ENCODE results near the gene COL15A1.

COL15A1 gene

GRCh38 chr9:99074902-99075245, 131.2 kb downstream of the COL15A1 start:
- no peak for DNase-seq (ENCODE audit: extremely low read depth, low read depth)
- TF ChIP-seq, protein P1, sequence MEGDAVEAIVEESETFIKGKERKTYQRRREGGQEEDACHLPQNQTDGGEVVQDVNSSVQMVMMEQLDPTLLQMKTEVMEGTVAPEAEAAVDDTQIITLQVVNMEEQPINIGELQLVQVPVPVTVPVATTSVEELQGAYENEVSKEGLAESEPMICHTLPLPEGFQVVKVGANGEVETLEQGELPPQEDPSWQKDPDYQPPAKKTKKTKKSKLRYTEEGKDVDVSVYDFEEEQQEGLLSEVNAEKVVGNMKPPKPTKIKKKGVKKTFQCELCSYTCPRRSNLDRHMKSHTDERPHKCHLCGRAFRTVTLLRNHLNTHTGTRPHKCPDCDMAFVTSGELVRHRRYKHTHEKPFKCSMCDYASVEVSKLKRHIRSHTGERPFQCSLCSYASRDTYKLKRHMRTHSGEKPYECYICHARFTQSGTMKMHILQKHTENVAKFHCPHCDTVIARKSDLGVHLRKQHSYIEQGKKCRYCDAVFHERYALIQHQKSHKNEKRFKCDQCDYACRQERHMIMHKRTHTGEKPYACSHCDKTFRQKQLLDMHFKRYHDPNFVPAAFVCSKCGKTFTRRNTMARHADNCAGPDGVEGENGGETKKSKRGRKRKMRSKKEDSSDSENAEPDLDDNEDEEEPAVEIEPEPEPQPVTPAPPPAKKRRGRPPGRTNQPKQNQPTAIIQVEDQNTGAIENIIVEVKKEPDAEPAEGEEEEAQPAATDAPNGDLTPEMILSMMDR (IDR thresholded peaks at IDR 0.05; ENCODE audit: low read depth, low read length) = no peak

GRCh38 chr9:99075246-99075912, 131.7 kb downstream of the COL15A1 start:
- no peak for DNase-seq (ENCODE audit: extremely low read depth, low read depth)
- TF ChIP-seq, protein P1 (IDR thresholded peaks at IDR 0.05; ENCODE audit: low read depth, low read length) = no peak

- TF ChIP-seq, protein P1 (IDR thresholded peaks at IDR 0.05; ENCODE audit: low read depth, low read length) = no peak
- DNase-seq (ENCODE audit: extremely low read depth, low read depth) = no peak
Observed at GRCh38 chr9:99076030-99076429, 132.3 kb downstream of the COL15A1 start.

DNA sequence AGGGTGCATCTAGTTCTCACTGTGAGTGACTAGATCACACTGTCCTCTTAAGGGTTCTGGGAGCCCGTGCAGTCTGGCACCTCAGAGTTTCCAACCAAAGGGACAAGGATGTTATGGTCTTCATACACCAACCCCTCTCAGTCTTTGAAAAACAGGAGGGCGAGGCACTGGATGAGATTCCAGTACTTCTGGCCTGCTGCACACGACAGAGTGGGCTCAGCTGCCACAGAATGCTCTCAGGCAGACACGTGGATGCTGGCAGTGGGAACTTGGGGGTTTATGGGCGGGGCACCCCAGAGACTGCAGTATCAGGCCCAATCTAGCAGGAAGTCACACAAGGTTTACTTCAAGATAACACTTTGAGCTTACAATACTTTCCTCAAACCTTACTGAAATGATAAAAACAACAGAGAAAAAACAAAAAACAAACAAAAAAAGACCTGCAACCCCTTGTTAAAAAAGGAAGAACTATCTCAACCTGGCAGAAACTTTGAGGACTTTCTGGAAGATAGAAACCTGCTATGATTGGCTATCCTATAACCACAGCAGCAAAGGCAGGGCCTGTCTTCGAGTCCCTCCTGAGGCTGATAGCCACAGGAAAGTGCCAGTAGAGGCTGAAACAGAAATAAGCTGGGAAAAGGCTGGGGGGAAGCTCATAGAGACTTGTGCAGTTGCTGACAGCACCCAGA, 132.9 kb downstream of the COL15A1 start:
- TF ChIP-seq, protein P1 (IDR thresholded peaks at IDR 0.05; ENCODE audit: low read depth, low read length) = no peak
- DNase-seq (ENCODE audit: extremely low read depth, low read depth) = no peak

GRCh38 chr9:99078717-99079116, 135.0 kb downstream of the COL15A1 start:
- TF ChIP-seq, protein P1 (IDR thresholded peaks at IDR 0.05; ENCODE audit: low read depth, low read length) = no peak
- no peak for DNase-seq (ENCODE audit: extremely low read depth, low read depth)

DNA sequence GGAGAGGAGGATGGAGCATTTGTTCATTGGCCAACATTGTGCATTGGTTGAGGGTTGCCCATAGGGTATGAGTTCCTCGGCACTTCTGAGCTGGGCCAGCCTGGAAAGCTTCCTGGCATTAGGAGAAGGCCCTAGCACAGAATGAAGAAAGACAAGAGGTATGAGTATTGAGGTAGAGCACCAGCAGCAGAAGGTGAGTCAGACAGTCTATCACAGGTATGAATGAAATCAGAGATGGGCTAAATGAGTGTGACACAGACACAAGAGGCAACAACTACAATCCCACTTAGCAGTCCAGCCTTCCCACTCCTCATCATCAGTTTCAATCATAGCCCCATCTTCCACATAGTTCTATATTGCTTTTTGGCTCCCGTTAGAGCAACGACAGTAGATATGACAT, 135.8 kb downstream of the COL15A1 start:
- no peak for DNase-seq (ENCODE audit: extremely low read depth, low read depth)
- TF ChIP-seq, protein P1 (IDR thresholded peaks at IDR 0.05; ENCODE audit: low read depth, low read length) = no peak

- TF ChIP-seq, protein P1 (IDR thresholded peaks at IDR 0.05; ENCODE audit: low read depth, low read length) = no peak
- DNase-seq (ENCODE audit: extremely low read depth, low read depth) = no peak
Observed at GRCh38 chr9:99083051-99083450, 139.3 kb downstream of the COL15A1 start.
